ENCODE data around the gene GAB2. TPM values are rescaled to one million over a fixed set of nuclear protein-coding genes. Genes with fewer than 3 reads are reported as not detected.

Gene GAB2
- total and polyA plus RNA-seq, 12 donors = 2.4 to 22.4 (median 16.2) TPM

GRCh38 chr11:78190374-78190773 lies 227.2 kb downstream of the GAB2 start:
- Histone ChIP-seq H3K4me3 (no peak overlapping the region), H3K27ac (peak overlapping the region in 2 of 5 donors; percentile 87 to 97), H3K36me3 (replicated peaks in 1 of 2) (no peaks in the 10 kb centered on the region), H3K9me3 (replicated peaks in 1 of 3) (no peaks in the 10 kb centered on the region), H3K4me1 (replicated peaks in 1 of 2) (peaks cover 33 to 71% of the 10 kb centered on the region in 2 donors), H3K27me3 (no peaks in the 10 kb centered on the region)
- intact Hi-C loops (cut with DNase I) = loop anchor here in 1 of 2 donors (10.0 kb wide), 1 partner anchor 116 kb away; the partner anchor contains the start of gene NDUFC2
- WGBS, 4 donors = 0 to 53% (median 45%) methylated on average over 1 to 3 of the region's 3 CpGs
- DNase-seq = peak in 2 of 7 donors; percentile 18 to 27
- TF ChIP-seq POLR2A (IDR thresholded peaks at IDR 0.05) (no peak), CTCF (IDR thresholded peaks at IDR 0.05) (no peak)

DNA sequence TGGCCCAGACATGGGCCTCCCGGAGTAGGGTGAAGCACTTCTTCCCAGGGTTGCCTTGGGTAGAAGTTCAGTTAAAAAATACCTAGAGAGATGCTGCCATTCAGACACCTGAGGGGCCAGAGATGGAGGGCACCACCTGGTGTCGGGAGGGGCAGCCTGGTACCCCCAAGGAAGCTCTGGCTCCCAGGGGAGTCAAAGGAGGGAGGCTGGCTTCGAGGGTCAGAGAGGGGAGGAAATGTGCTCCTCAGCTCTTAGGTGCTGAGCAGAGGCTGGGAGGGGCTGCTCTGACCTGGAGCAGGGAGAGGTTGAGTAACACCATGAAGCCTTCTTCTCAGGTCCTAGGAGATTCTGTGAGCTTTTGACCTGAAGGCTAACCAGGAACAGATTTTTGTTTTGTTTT lies 227.8 kb downstream of the GAB2 start:
- TF ChIP-seq CTCF (IDR thresholded peaks at IDR 0.05) (no peak), POLR2A (IDR thresholded peaks at IDR 0.05) (no peak)

DNA sequence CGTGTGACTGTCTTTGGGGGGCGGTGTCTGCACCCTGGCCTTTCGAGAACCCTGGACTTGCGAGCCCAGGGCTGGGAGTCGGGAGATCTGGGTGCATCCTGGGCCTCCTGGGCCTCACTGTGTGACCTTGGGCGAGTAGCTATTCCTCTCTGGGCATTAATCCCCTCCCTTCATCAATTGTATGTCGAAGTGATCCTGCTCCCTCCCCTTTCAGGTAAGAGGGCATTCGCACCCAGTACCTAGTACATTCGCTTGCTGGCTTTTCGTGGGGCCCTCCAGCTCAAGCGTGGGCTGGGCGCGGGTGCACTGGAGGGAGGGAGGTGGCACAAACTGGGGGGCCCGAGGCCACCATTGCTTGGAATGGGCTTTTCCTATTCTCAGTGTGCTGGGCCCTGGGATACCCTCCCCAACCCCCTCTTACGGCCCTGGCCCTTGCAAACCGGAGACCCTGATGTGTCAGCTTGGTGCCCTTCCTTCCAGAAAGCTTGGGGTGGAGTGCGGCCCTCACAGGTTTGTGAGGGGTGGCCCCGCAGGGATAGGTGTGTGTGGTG lies 228.4 kb downstream of the GAB2 start:
- intact Hi-C loops (cut with DNase I) = loop anchor here in 1 of 2 donors (2.0 kb wide), 1 partner anchor 228 kb away; the partner anchor contains the start of gene GAB2
- no peaks in the 10 kb centered on the region for H3K9me3 ChIP-seq (replicated peaks in 1 of 3)
- peak in 2 of 7 donors; percentile 21 to 40 for DNase-seq
- peak overlapping the region in 4 of 5 donors; percentile 87 to 97 (median 92) for H3K27ac ChIP-seq
- peak overlapping the region; percentile 29 to 93 (median 80) for H3K4me3 ChIP-seq
- no peaks in the 10 kb centered on the region for H3K27me3 ChIP-seq
- TF ChIP-seq CTCF (IDR thresholded peaks at IDR 0.05) (no peak), POLR2A (IDR thresholded peaks at IDR 0.05) (no peak)
- peaks cover 36 to 68% of the 10 kb centered on the region in 2 donors for H3K4me1 ChIP-seq (replicated peaks in 1 of 2)
- WGBS, 4 donors = 12 to 23% (median 14%) methylated on average over 7 to 18 of the region's 18 CpGs
- no peaks in the 10 kb centered on the region for H3K36me3 ChIP-seq (replicated peaks in 1 of 2)

More for the DNA sequence above, 227.8 kb downstream of the GAB2 start:
- peak overlapping the region in 2 of 4 donors; percentile 73 to 87 for H3K4me3 ChIP-seq
- H3K27me3 ChIP-seq = no peaks in the 10 kb centered on the region
- H3K9me3 ChIP-seq (replicated peaks in 1 of 3) = no peaks in the 10 kb centered on the region
- DNase-seq = peak in 1 of 7 donors; percentile 31
- H3K4me1 ChIP-seq (replicated peaks in 1 of 2) = peaks cover 36 to 71% of the 10 kb centered on the region in 2 donors
- H3K27ac ChIP-seq = peak overlapping the region in 3 of 5 donors; percentile 87 to 97 (median 97)
- no peaks in the 10 kb centered on the region for H3K36me3 ChIP-seq (replicated peaks in 1 of 2)
- intact Hi-C loops (cut with DNase I) = loop anchor here in 1 of 2 donors (2.0 to 10.0 kb wide), 2 partner anchors 115 to 227 kb away; partner anchors contain the start of genes GAB2 and NDUFC2
- WGBS, 4 donors = 21 to 45% (median 34%) methylated on average over 3 of the region's 3 CpGs

- DNase-seq = peak; percentile 97 to 99 (median 98)
- peak in 1 of 6 experiments; percentile 15 for TF ChIP-seq CTCF (IDR thresholded peaks at IDR 0.05)
- peak; percentile 70 to 79 for TF ChIP-seq POLR2A (IDR thresholded peaks at IDR 0.05)
- intact Hi-C loops (cut with DNase I) = loop anchor here in 1 of 2 donors (2.0 kb wide), 1 partner anchor 228 kb away; the partner anchor contains the start of gene GAB2
- 0 to 1% (median 1%) methylated on average over 11 to 74 of the region's 74 CpGs for WGBS, 4 donors
- peak within 1 kb of the TSS; percentile 87 to 97 (median 91) for H3K27ac ChIP-seq
- H3K27me3 ChIP-seq = no peaks in the 10 kb centered on the region
- peak within 1 kb of the TSS; percentile 73 to 97 (median 90) for H3K4me3 ChIP-seq
- no peaks in the 10 kb centered on the region for H3K9me3 ChIP-seq (replicated peaks in 1 of 3)
- peaks cover 36 to 67% of the 10 kb centered on the region in 2 donors for H3K4me1 ChIP-seq (replicated peaks in 1 of 2)
- H3K36me3 ChIP-seq (replicated peaks in 1 of 2) = no peaks in the 10 kb centered on the region
These were observed 229.1 kb downstream of the GAB2 start, which contains the start of the genes KCTD21 and USP35 for GRCh38 chr11:78188286-78189173. KCTD21 (minus strand) TSS chr11:78188626; CDS start chr11:78174554, 14,072 bp downstream. USP35 (plus strand) TSS chr11:78188919; CDS start chr11:78196246, 7,327 bp downstream.

Data from adrenal gland (tissue), 12 donors.